C4-2B (cell line): ENCODE measurements around the gene KCNQ1.

Experiments used
- ZFX ChIP-seq: fragments of 450-650 bp; IDR thresholded peaks from 2 replicates; pipeline ENCODE4 v1.6.1; 2017
- TF ChIP-seq, protein P1 (sequence below): fragments of 450-650 bp; conservative IDR thresholded peaks from 2 replicates; pipeline ENCODE4 v1.5.1; 2017; ENCODE audit warnings: mild to moderate bottlenecking

DNA sequence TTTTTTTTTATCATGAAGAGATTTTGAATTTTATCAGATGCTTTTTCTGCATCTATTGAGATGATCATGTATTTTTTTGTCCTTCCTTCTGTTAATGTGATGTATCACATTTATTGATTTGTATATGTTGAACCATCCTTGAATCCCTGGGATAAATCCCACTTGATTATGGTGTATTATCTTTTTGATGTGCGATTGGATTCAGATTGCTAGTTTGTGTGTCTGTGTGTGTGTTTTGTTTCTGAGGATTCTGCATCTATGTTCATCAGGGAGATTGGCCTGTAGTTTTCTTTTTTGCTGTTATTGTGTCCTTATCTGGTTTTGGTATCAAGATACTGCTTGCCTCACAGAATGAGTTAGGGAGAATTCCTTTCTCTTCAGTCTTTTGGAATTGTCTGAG, 202.4 kb downstream of the KCNQ1 start:
- TF ChIP-seq, protein P1, sequence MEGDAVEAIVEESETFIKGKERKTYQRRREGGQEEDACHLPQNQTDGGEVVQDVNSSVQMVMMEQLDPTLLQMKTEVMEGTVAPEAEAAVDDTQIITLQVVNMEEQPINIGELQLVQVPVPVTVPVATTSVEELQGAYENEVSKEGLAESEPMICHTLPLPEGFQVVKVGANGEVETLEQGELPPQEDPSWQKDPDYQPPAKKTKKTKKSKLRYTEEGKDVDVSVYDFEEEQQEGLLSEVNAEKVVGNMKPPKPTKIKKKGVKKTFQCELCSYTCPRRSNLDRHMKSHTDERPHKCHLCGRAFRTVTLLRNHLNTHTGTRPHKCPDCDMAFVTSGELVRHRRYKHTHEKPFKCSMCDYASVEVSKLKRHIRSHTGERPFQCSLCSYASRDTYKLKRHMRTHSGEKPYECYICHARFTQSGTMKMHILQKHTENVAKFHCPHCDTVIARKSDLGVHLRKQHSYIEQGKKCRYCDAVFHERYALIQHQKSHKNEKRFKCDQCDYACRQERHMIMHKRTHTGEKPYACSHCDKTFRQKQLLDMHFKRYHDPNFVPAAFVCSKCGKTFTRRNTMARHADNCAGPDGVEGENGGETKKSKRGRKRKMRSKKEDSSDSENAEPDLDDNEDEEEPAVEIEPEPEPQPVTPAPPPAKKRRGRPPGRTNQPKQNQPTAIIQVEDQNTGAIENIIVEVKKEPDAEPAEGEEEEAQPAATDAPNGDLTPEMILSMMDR = no peak
- no peak for TF ChIP-seq ZFX
